ENCODE data around the gene STMND1. TPM values are rescaled to one million over a fixed set of nuclear protein-coding genes. Genes with fewer than 3 reads are reported as not detected.
"Not testable (repeated sequence)": the region's sequence is repeated elsewhere in the genome, so short reads cannot be mapped to it uniquely, and the experiment has no call there.

The STMND1 gene
- not detected in 2 replicates for total RNA-seq

GRCh38 chr6:17101422-17102257, at the start of gene STMND1:
TSS of gene STMND1 (plus strand) at chr6:17102050. CDS start at chr6:17102258, 208 bp downstream.
- peak; percentile 29 for DNase-seq (ENCODE audit: low read depth)

DNA sequence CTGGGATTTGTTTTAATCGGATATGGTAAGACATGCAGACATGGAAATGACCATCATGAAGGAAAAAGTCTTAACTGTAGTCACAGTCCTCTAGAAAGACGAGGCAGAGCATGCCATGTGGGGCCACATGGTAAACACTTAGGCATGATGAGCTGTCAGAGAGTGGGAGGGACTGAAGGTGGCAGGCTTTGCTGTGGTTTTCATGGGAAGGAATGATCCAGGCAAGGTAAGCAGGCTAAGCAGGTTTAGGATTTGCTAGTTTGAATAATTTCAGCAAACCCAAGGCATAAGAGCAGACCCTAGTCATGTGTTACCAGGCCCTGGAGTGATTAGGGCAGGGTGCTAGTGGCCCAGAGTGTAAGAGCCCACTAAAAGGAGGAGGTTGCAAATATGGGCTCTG, 47.2 kb upstream of the STMND1 start:
- DNase-seq (ENCODE audit: low read depth) = peak; percentile 3

DNA sequence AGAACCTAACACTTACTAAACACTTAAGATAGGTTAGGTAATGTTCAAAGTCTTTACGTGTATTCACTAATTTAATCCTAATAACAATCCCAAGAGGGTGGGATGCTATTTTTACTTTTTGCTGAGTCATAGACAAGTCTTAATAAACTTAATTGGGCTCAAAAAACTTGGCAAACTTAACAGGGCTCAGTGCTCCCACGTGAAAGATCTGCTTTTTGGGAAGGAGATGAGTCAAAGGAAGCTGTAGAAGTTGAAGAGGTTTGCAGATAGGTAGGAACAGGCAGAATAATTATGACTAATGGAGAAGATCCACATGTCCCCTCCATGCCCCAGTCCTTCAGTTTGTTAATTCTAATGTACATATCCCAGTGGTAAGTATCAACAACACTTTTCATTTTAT, 44.5 kb upstream of the STMND1 start:
- DNase-seq (ENCODE audit: low read depth) = no peak

DNA sequence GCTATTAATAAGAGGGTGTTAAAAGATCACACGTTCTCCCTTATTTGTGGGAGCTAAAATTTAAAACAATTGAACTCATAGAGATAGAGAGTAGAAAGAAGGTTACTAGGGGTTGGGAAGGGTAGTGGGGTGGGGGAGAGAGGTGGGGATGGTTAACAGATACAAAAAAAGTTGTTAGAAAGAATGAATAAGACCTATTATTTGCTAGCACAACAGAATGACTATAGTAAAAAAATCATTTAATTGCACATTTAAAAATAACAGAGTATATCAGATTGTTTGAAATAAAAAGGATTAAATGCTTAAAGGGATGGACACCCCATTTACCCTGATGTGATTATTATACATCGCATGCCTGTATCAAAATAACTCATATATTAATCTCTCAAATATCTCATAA, 43.3 kb upstream of the STMND1 start:
- no peak for DNase-seq (ENCODE audit: low read depth)

DNA sequence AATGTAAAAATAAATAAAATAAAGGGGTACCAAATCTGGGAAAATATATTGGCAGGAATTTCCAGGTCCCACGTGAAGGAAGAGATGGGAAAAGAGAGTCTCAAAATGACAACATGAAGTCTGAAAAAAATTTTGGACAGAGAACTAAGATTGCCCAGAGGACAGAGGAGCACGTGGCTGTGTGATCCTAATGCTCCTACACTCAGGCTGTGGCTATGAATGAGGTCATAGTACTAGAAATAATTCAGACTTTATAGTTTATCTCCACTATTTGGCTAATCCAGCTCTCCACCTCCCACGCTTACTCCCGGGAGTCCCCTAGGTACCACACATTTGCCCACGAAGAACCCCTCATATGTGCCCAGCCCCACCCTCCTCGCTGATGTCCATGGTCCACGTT, 42.8 kb upstream of the STMND1 start:
- no peak for DNase-seq (ENCODE audit: low read depth)

GRCh38 chr6:17059850-17060249, 42.0 kb upstream of the STMND1 start:
- no peak for DNase-seq (ENCODE audit: low read depth)

DNA sequence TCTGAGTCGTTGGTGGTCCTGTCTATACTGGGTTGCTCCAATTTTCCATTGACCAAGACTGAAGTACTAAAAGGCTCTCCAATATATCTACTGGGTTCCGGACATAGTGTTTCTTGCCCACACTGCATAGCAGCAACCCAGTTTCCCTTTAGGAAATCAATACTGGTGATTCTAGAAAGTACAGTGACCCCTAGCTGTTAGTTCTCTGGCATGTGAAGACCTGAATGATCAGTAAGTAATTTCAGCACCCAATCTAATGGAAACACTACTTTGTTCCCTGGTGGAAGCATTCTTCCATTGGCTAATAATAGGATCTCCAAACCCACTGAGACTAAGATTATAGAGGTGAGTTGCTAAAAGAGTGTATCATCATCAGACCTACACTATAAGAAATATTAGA, 40.8 kb upstream of the STMND1 start:
- no peak for DNase-seq (ENCODE audit: low read depth)

- no peak for DNase-seq (ENCODE audit: low read depth)
These were observed 38.9 kb upstream of the STMND1 start for GRCh38 chr6:17062871-17063440.

GRCh38 chr6:17064975-17065374, 36.9 kb upstream of the STMND1 start:
- no peak for DNase-seq (ENCODE audit: low read depth)

GRCh38 chr6:17066610-17067009, 35.2 kb upstream of the STMND1 start:
- no peak for DNase-seq (ENCODE audit: low read depth)

DNA sequence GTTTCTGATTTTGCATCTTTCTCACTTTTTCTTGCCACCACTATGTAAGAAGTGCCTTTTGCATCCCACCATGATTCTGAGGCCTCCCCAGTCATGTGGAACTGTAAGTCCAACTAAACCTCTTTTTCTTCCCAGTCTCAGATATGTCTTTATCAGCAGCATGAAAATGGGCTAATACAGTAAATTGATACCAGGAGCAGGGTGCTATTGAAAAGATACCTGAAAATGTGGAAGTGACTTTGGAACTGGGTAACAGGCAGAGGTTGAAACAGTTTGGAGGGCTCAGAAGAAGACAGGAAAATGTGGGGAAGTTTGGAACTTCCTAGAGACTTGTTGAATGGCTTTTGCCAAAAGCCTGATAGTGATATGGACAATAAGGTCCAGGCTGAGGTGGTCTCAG, 32.9 kb upstream of the STMND1 start:
- not testable (repeated sequence) for DNase-seq (ENCODE audit: low read depth)

- DNase-seq (ENCODE audit: low read depth) = not testable (repeated sequence)
These were observed 31.4 kb upstream of the STMND1 start for GRCh38 chr6:17070400-17070799.

- DNase-seq (ENCODE audit: low read depth) = not testable (repeated sequence)
These were observed 28.3 kb upstream of the STMND1 start for GRCh38 chr6:17073596-17073995.

DNA sequence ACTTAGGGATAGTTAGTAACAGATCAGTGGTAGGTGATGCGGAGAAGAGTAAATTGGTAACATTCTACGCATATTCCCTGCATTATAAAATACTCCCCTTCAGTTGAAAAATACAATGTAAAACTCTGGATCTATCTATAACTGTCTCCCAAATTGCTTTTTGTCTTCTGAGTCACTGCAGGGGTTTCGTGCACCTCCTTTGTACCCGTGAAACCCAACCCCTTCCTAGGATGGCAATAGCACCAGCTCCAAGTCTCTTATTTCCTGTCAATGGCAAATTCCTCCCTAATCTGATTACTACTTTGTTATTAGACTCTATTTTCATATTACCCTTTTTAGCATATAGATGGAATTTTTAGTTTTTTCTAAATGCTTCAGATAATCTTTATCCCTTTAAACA, 20.6 kb upstream of the STMND1 start:
- no peak for DNase-seq (ENCODE audit: low read depth)

DNA sequence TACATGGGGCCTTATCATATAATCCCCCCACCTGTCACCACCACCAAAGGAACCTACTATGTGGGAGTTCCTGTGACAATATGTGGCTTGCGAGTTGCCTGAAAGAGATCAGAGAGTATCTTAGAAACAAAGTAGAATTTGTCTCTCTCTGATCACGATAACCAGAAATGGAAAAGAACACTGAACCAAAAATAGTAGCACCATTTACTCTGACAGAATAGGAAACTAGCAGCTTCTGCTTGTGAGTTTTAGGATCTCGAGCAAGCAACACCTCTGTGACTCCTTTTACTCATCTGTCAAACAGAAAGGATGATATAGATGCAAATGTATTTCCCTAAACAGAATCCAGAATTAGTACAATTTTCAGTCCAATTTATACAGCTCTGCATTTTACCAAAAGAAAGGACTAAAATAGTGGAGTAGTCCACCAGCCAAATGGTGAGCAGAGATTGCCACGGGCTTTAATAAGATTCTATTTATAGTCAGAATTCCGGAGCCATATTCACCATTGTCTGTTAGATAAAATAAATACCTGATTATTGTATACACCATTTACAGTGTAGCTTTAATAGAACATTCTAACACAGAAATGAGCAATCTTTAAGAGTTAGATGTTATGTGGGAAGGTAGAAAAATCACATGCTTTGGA, 19.9 kb upstream of the STMND1 start:
- DNase-seq (ENCODE audit: low read depth) = no peak

DNA sequence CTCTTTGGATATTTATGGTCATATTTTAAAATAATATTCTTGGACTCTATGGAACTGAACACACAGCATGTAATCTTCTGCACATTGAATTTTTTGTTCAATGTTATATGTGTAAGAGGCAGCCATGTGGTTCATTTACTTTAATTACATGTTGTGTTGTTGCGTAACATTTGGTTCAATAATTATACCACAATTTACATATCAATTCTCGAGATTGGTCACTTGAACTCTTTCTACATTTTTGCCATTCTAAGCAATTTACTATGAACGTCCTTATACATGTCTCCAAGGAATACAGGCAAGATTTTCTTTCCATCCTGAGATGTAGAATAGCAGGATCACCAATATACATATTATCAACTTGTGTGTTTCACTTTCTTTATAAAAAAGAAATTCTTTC, 18.5 kb upstream of the STMND1 start:
- DNase-seq (ENCODE audit: low read depth) = no peak

DNA sequence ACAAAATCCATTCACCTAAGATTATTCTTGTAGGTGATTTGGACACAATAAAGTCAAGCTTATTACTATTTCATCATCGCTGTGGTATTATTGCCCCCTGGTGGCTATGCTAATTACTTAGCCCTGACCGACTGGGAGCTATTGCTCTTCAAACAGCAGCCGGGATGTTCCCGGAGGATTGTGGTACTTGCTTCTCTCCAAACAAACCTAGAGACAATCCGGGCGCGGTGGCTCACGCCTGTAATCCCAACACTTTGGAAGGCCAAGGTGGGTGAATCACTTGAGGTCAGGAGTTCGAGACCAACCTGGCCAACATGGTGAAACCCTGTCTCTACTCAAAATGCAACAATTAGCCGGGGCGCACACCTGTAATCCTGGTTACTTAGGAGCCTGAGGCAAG, 15.4 kb upstream of the STMND1 start:
- DNase-seq (ENCODE audit: low read depth) = peak; percentile 71

DNA sequence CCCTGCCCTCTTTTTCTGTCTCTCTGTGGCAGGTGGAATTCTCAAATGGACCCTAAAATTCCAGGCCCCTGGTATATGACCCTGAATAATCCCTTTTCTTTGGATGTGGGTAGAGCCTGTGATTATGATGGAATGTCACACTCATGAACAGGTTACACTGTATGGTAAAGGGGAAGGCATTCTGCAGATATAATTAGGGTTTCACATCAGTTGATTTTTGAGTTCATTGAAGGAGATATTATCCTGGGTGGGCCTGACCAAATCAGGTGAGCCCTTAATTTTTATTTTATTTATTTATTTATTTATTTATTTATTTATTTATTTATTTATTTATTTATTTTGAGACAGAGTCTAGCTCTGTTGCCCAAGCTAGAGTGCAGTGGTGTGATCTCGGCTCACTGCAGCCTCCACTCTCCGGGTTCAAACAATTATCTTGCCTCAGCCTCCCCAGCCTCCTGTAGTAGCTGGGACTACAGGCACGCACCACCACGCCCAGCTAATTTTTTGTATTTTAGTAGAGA, 13.7 kb upstream of the STMND1 start:
- no peak for DNase-seq (ENCODE audit: low read depth)

DNA sequence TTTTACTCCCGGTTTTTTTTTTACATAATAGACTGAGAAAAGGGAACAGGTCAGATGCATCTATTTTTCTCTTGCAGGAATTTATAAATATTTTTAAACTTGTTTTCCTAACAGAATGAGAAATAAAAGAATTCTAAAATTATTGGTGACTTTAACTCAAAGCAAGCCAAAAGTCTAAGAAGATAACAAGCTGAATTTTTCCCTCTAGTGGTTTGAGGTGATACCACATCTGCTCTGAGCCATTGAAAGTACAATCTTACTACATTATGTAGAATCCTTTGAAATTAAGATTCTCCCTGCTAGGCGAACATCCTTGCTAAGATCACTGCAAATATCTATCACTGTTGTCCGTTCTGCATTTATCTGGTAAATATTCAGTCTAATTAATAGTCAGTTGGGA, 10.7 kb upstream of the STMND1 start:
- DNase-seq (ENCODE audit: low read depth) = no peak

GRCh38 chr6:17093686-17094085, 8.2 kb upstream of the STMND1 start:
- DNase-seq (ENCODE audit: low read depth) = no peak

DNA sequence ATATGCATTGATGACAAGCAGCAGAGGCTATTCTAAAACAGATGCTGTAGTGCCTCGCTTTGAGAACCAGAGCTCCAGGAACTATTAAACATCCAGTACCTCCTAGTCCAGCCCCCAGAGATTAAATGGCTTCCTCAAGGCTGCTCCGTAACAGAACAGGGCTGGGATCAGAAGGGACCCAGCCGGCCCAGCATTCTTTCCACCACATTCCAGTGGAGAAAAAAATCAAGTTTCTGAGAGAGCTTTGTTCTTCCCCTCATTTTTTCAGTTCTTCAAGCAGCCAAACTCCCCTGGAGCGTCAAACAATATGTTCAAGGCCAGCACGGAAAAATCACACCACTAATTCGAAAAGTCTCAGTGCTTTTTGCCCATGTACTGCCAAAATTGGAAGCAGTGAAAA, 5.8 kb upstream of the STMND1 start:
- DNase-seq (ENCODE audit: low read depth) = no peak

DNA sequence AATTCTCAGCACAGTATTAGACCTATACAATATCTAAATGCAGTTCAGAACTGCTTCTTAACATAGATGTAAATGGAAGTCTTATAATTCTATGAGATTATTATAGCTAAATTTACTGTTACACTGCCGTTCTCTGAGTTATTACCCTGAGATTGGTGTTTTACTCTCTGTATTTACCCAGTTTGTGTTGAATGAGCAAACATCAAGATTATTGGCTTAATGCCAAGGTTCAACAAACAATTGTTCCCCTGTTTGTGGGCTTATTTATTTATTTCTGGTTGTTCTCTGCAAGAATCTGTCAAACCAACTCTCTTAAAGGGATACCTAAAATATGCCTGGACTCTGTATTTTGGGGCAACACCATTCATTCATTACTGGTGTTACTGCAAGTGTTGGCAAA, 5.2 kb upstream of the STMND1 start:
- DNase-seq (ENCODE audit: low read depth) = no peak

DNA sequence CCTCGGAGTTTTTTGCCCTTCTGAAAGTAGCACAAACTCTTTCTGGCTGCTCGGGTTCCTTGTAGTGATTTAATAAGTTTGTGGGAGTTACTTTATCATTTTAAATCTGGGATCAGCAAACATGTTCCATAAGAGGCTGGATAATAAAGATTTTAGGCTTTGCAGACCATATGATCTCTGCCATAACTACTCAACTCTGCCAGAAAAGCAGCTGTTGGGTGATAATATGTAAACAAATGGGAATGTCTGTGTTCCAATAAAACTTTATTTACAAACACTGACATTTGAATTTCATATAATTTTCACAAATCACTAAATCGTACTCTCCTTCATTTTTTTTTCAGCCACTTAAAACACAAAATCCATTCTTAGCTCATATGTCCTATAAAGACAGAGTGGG, 3.9 kb upstream of the STMND1 start:
- no peak for DNase-seq (ENCODE audit: low read depth)
